Measurements from ENCODE around the gene FARS2.

GRCh38 chr6:5728351-5729079 is 467.2 kb downstream of the FARS2 start:
- TF ChIP-seq POLR2A (IDR thresholded peaks at IDR 0.05) (no peak), EP300 (IDR thresholded peaks at IDR 0.05) (no peak), CTCF (IDR thresholded peaks at IDR 0.05) (no peak)
